ENCODE data around the gene SPAM1.

GRCh38 chr7:123966936-123967335 is 41.9 kb downstream of the SPAM1 start:
- no peak for TF ChIP-seq GATA2 (IDR thresholded peaks at IDR 0.05; ENCODE audit: low read depth, low read length)
- no peak for TF ChIP-seq GATA3 (IDR thresholded peaks at IDR 0.05; ENCODE audit: low read depth, low read length)

All from SH-SY5Y (cell line).